Measurements from ENCODE around the gene NOS1AP. TPM values are rescaled to one million over a fixed set of nuclear protein-coding genes. Genes with fewer than 3 reads are reported as not detected.
A peak's percentile ranks its signal among the peaks of the same experiment; 100 is the strongest.

Gene NOS1AP
- total RNA-seq, 1 donor from 2014 or later: 4.5 TPM

GRCh38 chr1:162233937-162234336 is 164.4 kb downstream of the NOS1AP start:
- Mint-ChIP-seq H3K36me3 (ENCODE audit: low read depth) (no peaks in the 10 kb centered on the region), H3K27me3 (ENCODE audit: low read depth) (no peaks in the 10 kb centered on the region), H3K9me3 (ENCODE audit: low read depth) (no peaks in the 10 kb centered on the region), H3K4me3 (ENCODE audit: unreplicated experiment) (no peak overlapping the region), H3K4me1 (ENCODE audit: low read depth) (peaks cover 21% of the 10 kb centered on the region), H3K27ac (ENCODE audit: unreplicated experiment) (no peak overlapping the region)
- TF ChIP-seq CTCF (IDR thresholded peaks at IDR 0.05): no peak
- DNase-seq (ENCODE audit: low spot score): no peak

- H3K27me3 Mint-ChIP-seq (ENCODE audit: low read depth): no peaks in the 10 kb centered on the region
- peaks cover 21% of the 10 kb centered on the region for H3K4me1 Mint-ChIP-seq (ENCODE audit: low read depth)
- TF ChIP-seq CTCF (IDR thresholded peaks at IDR 0.05): no peak
These were observed 165.1 kb downstream of the NOS1AP start for GRCh38 chr1:162234571-162234970.

GRCh38 chr1:162235241-162235800 is 165.8 kb downstream of the NOS1AP start:
- no peak for DNase-seq (ENCODE audit: low spot score)
- Mint-ChIP-seq H3K27ac (ENCODE audit: unreplicated experiment) (no peak overlapping the region), H3K4me1 (ENCODE audit: low read depth) (peaks cover 14% of the 10 kb centered on the region), H3K4me3 (ENCODE audit: unreplicated experiment) (no peak overlapping the region), H3K27me3 (ENCODE audit: low read depth) (no peaks in the 10 kb centered on the region), H3K9me3 (ENCODE audit: low read depth) (no peaks in the 10 kb centered on the region), H3K36me3 (ENCODE audit: low read depth) (no peaks in the 10 kb centered on the region)
- no peak for TF ChIP-seq CTCF (IDR thresholded peaks at IDR 0.05)

More at GRCh38 chr1:162234571-162234970, 165.1 kb downstream of the NOS1AP start:
- Mint-ChIP-seq H3K27ac (ENCODE audit: unreplicated experiment) (no peak overlapping the region), H3K9me3 (ENCODE audit: low read depth) (no peaks in the 10 kb centered on the region), H3K36me3 (ENCODE audit: low read depth) (no peaks in the 10 kb centered on the region), H3K4me3 (ENCODE audit: unreplicated experiment) (no peak overlapping the region)
- DNase-seq (ENCODE audit: low spot score): no peak

- DNase-seq (ENCODE audit: low spot score): no peak
- Mint-ChIP-seq H3K27me3 (ENCODE audit: low read depth) (peaks cover 2% of the 10 kb centered on the region), H3K4me3 (ENCODE audit: unreplicated experiment) (no peak overlapping the region)
These were observed 166.7 kb downstream of the NOS1AP start for GRCh38 chr1:162236201-162236600.

DNA sequence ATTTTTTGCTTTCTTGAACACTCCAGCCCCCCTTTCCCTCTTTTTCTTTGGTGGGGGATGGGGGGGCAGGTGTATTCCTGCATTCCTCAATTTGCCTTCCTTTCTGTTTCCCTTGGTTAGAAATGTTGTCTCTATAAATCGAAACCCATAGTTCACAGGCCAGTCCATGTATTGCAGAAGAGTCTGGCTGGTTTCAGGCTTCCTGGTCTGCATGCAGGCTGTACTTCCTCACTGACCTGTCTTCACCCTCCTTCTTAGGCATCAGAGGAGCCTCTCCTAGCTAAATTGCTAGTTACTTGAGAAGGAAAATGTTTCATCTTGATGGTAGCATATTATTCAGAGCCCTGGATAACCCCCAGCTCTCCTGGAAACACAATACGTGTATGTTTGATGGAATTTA is 167.1 kb downstream of the NOS1AP start:
- TF ChIP-seq CTCF (IDR thresholded peaks at IDR 0.05): no peak
- Mint-ChIP-seq H3K4me3 (ENCODE audit: unreplicated experiment) (no peak overlapping the region), H3K27ac (ENCODE audit: unreplicated experiment) (peak overlapping the region; percentile 52), H3K9me3 (ENCODE audit: low read depth) (no peaks in the 10 kb centered on the region), H3K27me3 (ENCODE audit: low read depth) (peaks cover 2% of the 10 kb centered on the region), H3K36me3 (ENCODE audit: low read depth) (no peaks in the 10 kb centered on the region), H3K4me1 (ENCODE audit: low read depth) (peaks cover 13% of the 10 kb centered on the region)
- DNase-seq (ENCODE audit: low spot score): no peak

More at GRCh38 chr1:162236201-162236600, 166.7 kb downstream of the NOS1AP start:
- Mint-ChIP-seq H3K27ac (ENCODE audit: unreplicated experiment) (no peak overlapping the region), H3K36me3 (ENCODE audit: low read depth) (no peaks in the 10 kb centered on the region), H3K4me1 (ENCODE audit: low read depth) (peaks cover 11% of the 10 kb centered on the region), H3K9me3 (ENCODE audit: low read depth) (no peaks in the 10 kb centered on the region)
- no peak for TF ChIP-seq CTCF (IDR thresholded peaks at IDR 0.05)
